Adrenal gland (tissue), 12 donors: ENCODE data around the gene CPA5. TPM values are rescaled to one million over a fixed set of nuclear protein-coding genes. Genes with fewer than 3 reads are reported as not detected.

Source experiments
- DNase-seq, 7 donors: peaks; one replicate each; pipeline ENCODE4 v3.0.0-alpha.2; 2019 to 2020
- H3K27ac ChIP-seq, 5 donors: fragments of 200-600 bp; sonication (generic) in 4 of 5; 1 replicate in 3 of 5; 2 replicates in 2 of 5; pipeline versions ENCODE4 v1.5.1 to v1.8.0; 2016 to 2020; ENCODE audit warnings: mild to moderate bottlenecking in 1 of 5
- H3K27me3 ChIP-seq: fragments of 200-600 bp; 2 replicates; pipeline ENCODE4 v1.8.0; 2021
- H3K36me3 ChIP-seq, 2 donors: fragments of 200-600 bp; replicated peaks in 1 of 2; 1 replicate in 1 of 2; 2 replicates in 1 of 2; pipeline versions ENCODE4 v1.5.1 to v1.8.0; 2018 to 2022
- H3K4me1 ChIP-seq, 2 donors: fragments of 200-600 bp; replicated peaks in 1 of 2; 1 replicate in 1 of 2; 2 replicates in 1 of 2; pipeline versions ENCODE4 v1.5.1 to v1.8.0; 2018 to 2021
- H3K4me3 ChIP-seq, 4 donors: fragments of 200-600 bp; sonication (generic) in 3 of 4; one replicate each; pipeline ENCODE4 v1.5.1; 2016 to 2018
- H3K9me3 ChIP-seq, 3 donors: fragments of 200-600 bp; sonication (generic) in 1 of 3; replicated peaks in 1 of 3; 1 replicate in 2 of 3; 2 replicates in 1 of 3; pipeline versions ENCODE4 v1.5.1 to v1.8.0; 2016 to 2021
- CTCF ChIP-seq, 6 experiments: fragments of 450-650 bp in 4 of 6; fragments of 200-600 bp in 2 of 6; sonication (generic) in 1 of 6; IDR thresholded peaks; 1 replicate in 5 of 6; 2 replicates in 1 of 6; pipeline versions ENCODE4 v1.5.1 to v1.8.0; 2016 to 2021; ENCODE audit warnings: antibody characterized with exemption in 6 of 6, mild to moderate bottlenecking in 2 of 6, moderate library complexity in 1 of 6
- POLR2A ChIP-seq, 2 donors: fragments of 450-650 bp; IDR thresholded peaks; one replicate each; pipeline ENCODE4 v1.6.1; 2017; ENCODE audit warnings: antibody characterized with exemption in 2 of 2, mild to moderate bottlenecking in 2 of 2, moderate library complexity in 1 of 2
- WGBS, 4 donors: extraction: QIAGEN DNeasy Blood & Tissue Kit in 2 of 4; methylation state at CpG; one replicate each; pipeline versions ENCODE4 v1.1.5 to v1.1.7; 2013 to 2017; 5-methylcytosine and 5-hydroxymethylcytosine counted together
- intact Hi-C, 2 donors: fragments of 100-400 bp; cut with DNase I; formaldehyde crosslinking; loops; one replicate each; pipeline versions ENCODE4 v1.14.1 to v1.15.0; 2022 to 2023
- polyA plus RNA-seq, 3 donors: library from polyadenylated mRNA; stranded (reverse); fragments of 200-250 nt in 2 of 3; fragments of 350-450 nt in 1 of 3; fragmentation: Illumina TruSeq in 1 of 3; extraction: RNeasy Lipid Tissue Mini Kit (QIAGEN cat#74804) in 1 of 3; gene quantifications; one replicate each; pipeline ENCODE4 v1.2.3, GENCODE V29; 2013 to 2014
- total RNA-seq, 9 donors: library from RNA; depleted of rRNA in 4 of 9; stranded (reverse); fragments of >200 nt in 4 of 9; fragments of 120-200 nt in 1 of 9; fragmentation: NEBNext Ultra II Directional in 1 of 9; extraction: Animal tissue kit (Norgen Biotek cat#: 25700) in 1 of 9; gene quantifications; one replicate each; pipeline versions ENCODE4 v1.1.0 to v1.2.4, GENCODE V29; 2013 to 2023
- donor health status: healthy with polysubstance abuse.
- donor health status: Bipolar disorder and iron deficiency.
- donor health status: DM: yes; HTN: yes; CAD: no.
- donor health status: DM: no; HTN: no; CAD: no.
- donor health status: DM: no; HTN: no; CAD: no.
- donor health status: DM: yes; HTN: yes; CAD: no.

The CPA5 gene
- total and polyA plus RNA-seq, 12 donors: 0.24 to 0.65 (median 0.29) TPM; not detected in 8

GRCh38 chr7:130364451-130364850, 19.8 kb downstream of the CPA5 start:
- H3K9me3 ChIP-seq: peaks cover 0 to 5% (median 0%) of the 10 kb centered on the region in 3 donors
- H3K4me3 ChIP-seq: no peak overlapping the region
- 72 to 83% (median 80%) methylated on average over 4 of the region's 4 CpGs for WGBS, 4 donors
- H3K4me1 ChIP-seq: peaks cover 7 to 39% of the 10 kb centered on the region in 2 donors
- H3K36me3 ChIP-seq: no peaks in the 10 kb centered on the region
- H3K27ac ChIP-seq: peak overlapping the region in 3 of 5 donors; percentile 90 to 94 (median 90)
- H3K27me3 ChIP-seq: no peaks in the 10 kb centered on the region
- intact Hi-C loops: no loop called here
- TF ChIP-seq CTCF (IDR thresholded peaks at IDR 0.05) (no peak), POLR2A (IDR thresholded peaks at IDR 0.05) (no peak)
- peak in 1 of 7 donors; percentile 58 for DNase-seq

GRCh38 chr7:130365088-130365487, 20.5 kb downstream of the CPA5 start:
- 77 to 88% (median 81%) methylated on average over 2 of the region's 2 CpGs for WGBS, 4 donors
- intact Hi-C loops: no loop called here
- TF ChIP-seq POLR2A (IDR thresholded peaks at IDR 0.05): no peak
- no peak overlapping the region for H3K4me3 ChIP-seq
- no peak for DNase-seq
- H3K9me3 ChIP-seq: no peaks in the 10 kb centered on the region
- peak overlapping the region; percentile 36 to 94 (median 90) for H3K27ac ChIP-seq
- H3K27me3 ChIP-seq: no peaks in the 10 kb centered on the region
- peaks cover 10 to 45% of the 10 kb centered on the region in 2 donors for H3K4me1 ChIP-seq
- no peaks in the 10 kb centered on the region for H3K36me3 ChIP-seq

GRCh38 chr7:130365511-130366441, 21.2 kb downstream of the CPA5 start:
- H3K27me3 ChIP-seq: no peaks in the 10 kb centered on the region
- H3K36me3 ChIP-seq: no peaks in the 10 kb centered on the region
- WGBS, 4 donors: 49 to 69% (median 55%) methylated on average over 10 to 15 of the region's 15 CpGs
- H3K4me1 ChIP-seq: peaks cover 10 to 52% of the 10 kb centered on the region in 2 donors
- no peaks in the 10 kb centered on the region for H3K9me3 ChIP-seq
- H3K4me3 ChIP-seq: no peak overlapping the region
- peak; percentile 72 to 97 (median 92) for DNase-seq
- intact Hi-C loops: no loop called here
- H3K27ac ChIP-seq: peak overlapping the region; percentile 36 to 94 (median 90)
- no peak for TF ChIP-seq POLR2A (IDR thresholded peaks at IDR 0.05)
- no peak for TF ChIP-seq CTCF (IDR thresholded peaks at IDR 0.05)

- Histone ChIP-seq H3K27me3 (no peaks in the 10 kb centered on the region), H3K9me3 (no peaks in the 10 kb centered on the region), H3K27ac (peak overlapping the region in 4 of 5 donors; percentile 47 to 94 (median 78)), H3K4me1 (peaks cover 10 to 57% of the 10 kb centered on the region in 2 donors), H3K4me3 (no peak overlapping the region), H3K36me3 (no peaks in the 10 kb centered on the region)
- TF ChIP-seq POLR2A (IDR thresholded peaks at IDR 0.05) (no peak), CTCF (IDR thresholded peaks at IDR 0.05) (no peak)
- WGBS, 4 donors: 93 to 100% (median 96%) methylated on average over 4 to 6 of the region's 6 CpGs
- intact Hi-C loops: no loop called here
- peak in 1 of 7 donors; percentile 12 for DNase-seq
Measured at GRCh38 chr7:130366564-130366963, 21.9 kb downstream of the CPA5 start.
